GM10248 (cell line): ENCODE measurements around the gene OLA1.

Source experiments
- CTCF ChIA-PET: fragments of 300-600 bp; sonication (Branson Sonifier 250); formaldehyde crosslinking; extraction: SDS; loops from one replicate; lab custom pipeline; 2021; ENCODE audit warnings: antibody characterized with exemption; lab: Yijun Ruan, JAX
- POLR2A ChIA-PET: fragments of 350-650 bp; sonication (Branson Sonifier 250); formaldehyde crosslinking; extraction: SDS; loops from one replicate; lab custom pipeline; 2020; ENCODE audit warnings: antibody characterized with exemption; lab: Yijun Ruan, JAX
- DNase-seq: peaks from one replicate; pipeline ENCODE4 v3.0.0; 2012; ENCODE audit errors: extremely low spot score
- CTCF ChIP-seq: IDR thresholded peaks from 2 replicates; pipeline ENCODE4 v1.5.1; 2012; ENCODE audit warnings: mild to moderate bottlenecking, low read depth; ENCODE audit errors: extremely low read depth, missing control alignments, control extremely low read depth

The OLA1 gene

GRCh38 chr2:174192664-174193063 is 55.7 kb downstream of the OLA1 start:
- ChIA-PET CTCF (interaction anchor here (1.3 to 1.8 kb wide), 2 partner anchors 12 to 17 kb away, joined by 4 to 6 read pairs; no protein-coding TSS in a partner anchor), POLR2A (no interaction called here)

GRCh38 chr2:174191342-174192074 is 56.8 kb downstream of the OLA1 start:
- ChIA-PET CTCF (interaction anchor here (1.1 kb wide), 1 partner anchor 12 kb away, joined by 5 read pairs; no protein-coding TSS in a partner anchor), POLR2A (no interaction called here)
- no peak for DNase-seq
- TF ChIP-seq CTCF = no peak

More at GRCh38 chr2:174192664-174193063, 55.7 kb downstream of the OLA1 start:
- no peak for DNase-seq
- no peak for TF ChIP-seq CTCF

- ChIA-PET POLR2A (no interaction called here), CTCF (interaction anchor here (1.3 kb wide), 1 partner anchor 24 kb away, joined by 3 read pairs; no protein-coding TSS in a partner anchor)
- no peak for TF ChIP-seq CTCF
- DNase-seq = no peak
Observed at GRCh38 chr2:174184915-174185314, 63.4 kb downstream of the OLA1 start.

- no peak for TF ChIP-seq CTCF
- no peak for DNase-seq
- POLR2A ChIA-PET = no interaction called here
- CTCF ChIA-PET = interaction anchor here (1.3 kb wide), 1 partner anchor 25 kb away, joined by 3 read pairs; no protein-coding TSS in a partner anchor
Observed at GRCh38 chr2:174184504-174184903, 63.8 kb downstream of the OLA1 start.

- no peak for TF ChIP-seq CTCF
- ChIA-PET POLR2A (no interaction called here), CTCF (interaction anchor here (1.2 kb wide), 1 partner anchor 158 kb away, joined by 3 read pairs; no protein-coding TSS in a partner anchor)
- DNase-seq = no peak
Observed at GRCh38 chr2:174183076-174183475, 65.3 kb downstream of the OLA1 start.

- no peak for TF ChIP-seq CTCF
- CTCF ChIA-PET = interaction anchor here (0.9 kb wide), 1 partner anchor 15 kb away, joined by 3 read pairs; no protein-coding TSS in a partner anchor
- POLR2A ChIA-PET = no interaction called here
- no peak for DNase-seq
Observed at GRCh38 chr2:174181368-174181767, 67.0 kb downstream of the OLA1 start.
